ENCODE results near the gene KHK.

Gene KHK

DNA sequence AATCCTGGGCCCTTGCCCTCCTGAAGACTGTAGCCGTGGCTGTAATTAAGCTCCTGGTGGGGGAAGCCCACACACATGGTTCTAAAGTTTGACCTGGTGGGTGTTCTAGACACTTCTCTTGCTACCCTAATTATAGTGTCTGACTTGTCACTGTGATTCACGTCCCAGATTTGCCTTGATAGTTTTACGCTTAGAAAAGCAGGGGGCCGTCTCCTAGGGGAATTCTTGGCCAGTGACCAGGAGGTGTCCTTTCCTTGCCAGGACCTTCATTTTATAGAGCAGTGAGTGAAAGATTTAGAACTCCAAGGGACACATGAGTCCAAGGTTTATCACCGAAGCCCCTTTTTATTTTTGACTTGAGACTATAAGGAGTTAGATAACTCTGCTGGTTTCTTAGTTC, 44.8 kb upstream of the KHK start:
- TF ChIP-seq, protein P1, sequence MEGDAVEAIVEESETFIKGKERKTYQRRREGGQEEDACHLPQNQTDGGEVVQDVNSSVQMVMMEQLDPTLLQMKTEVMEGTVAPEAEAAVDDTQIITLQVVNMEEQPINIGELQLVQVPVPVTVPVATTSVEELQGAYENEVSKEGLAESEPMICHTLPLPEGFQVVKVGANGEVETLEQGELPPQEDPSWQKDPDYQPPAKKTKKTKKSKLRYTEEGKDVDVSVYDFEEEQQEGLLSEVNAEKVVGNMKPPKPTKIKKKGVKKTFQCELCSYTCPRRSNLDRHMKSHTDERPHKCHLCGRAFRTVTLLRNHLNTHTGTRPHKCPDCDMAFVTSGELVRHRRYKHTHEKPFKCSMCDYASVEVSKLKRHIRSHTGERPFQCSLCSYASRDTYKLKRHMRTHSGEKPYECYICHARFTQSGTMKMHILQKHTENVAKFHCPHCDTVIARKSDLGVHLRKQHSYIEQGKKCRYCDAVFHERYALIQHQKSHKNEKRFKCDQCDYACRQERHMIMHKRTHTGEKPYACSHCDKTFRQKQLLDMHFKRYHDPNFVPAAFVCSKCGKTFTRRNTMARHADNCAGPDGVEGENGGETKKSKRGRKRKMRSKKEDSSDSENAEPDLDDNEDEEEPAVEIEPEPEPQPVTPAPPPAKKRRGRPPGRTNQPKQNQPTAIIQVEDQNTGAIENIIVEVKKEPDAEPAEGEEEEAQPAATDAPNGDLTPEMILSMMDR (IDR thresholded peaks at IDR 0.05; ENCODE audit: extremely low read depth, insufficient read depth, missing control alignments): no peak
- in situ Hi-C loops (cut with MboI; ENCODE audit: low pct_unique_long_range_greater_than_20kb, low sequenced_read_pairs, unreplicated experiment): no loop called here
- peak; percentile 54 for DNase-seq (ENCODE audit: low spot score)

DNA sequence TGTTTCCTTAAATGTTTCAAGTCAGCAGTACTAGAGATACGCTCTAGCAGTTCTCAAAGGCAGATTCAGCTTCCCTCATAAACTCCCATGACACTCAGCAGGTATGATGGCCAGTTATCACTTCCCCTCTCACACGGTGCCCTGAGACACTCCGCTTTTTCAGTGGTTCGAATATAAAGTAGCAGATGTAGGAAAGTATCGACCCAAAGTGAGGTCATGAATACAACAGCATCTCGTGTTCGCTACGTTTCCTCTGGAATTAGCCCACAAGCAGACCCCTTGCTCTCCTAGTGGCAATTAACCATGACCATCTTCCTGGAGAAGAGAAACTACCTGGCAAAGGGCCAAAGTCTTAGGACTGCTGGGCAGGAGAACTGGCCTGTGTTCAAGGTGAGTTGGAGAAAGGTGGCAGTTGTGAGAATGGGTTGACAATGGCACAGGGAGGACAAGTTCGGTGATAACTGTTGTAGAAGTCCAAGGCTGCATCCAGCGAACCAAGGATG, 44.4 kb upstream of the KHK start:
- in situ Hi-C loops (cut with MboI; ENCODE audit: low pct_unique_long_range_greater_than_20kb, low sequenced_read_pairs, unreplicated experiment): no loop called here
- TF ChIP-seq, protein P1 (IDR thresholded peaks at IDR 0.05; ENCODE audit: extremely low read depth, insufficient read depth, missing control alignments): no peak
- DNase-seq (ENCODE audit: low spot score): peak; percentile 74

DNA sequence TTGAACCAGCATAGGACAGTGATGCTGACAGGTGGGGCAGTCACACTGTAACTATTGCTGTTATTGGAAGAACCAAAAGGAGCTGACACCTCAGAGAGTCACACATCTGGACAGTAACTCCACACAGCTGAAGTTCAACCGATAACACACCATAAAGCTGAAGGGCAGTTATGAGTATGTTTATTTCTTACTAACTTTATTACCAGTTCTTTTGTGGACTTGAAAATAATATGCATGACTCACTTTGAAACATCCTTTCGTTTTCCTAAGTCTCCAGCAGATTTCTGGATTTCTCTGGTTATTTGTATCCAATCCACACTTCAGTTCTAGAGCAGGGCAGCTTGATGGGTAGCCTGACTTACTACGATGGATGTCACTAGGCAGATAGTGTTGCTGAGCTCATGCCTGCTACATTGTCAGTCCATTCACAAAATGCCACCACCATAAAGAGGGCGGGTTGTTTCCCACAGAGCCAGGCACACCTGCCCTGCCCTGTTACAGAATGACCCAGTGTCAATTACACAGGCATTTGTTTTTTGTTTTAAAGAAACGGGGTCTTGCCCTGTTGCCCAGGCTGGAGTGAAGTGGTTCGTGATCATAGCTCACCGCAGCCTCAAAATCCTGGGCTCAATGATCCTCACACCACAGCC, 43.5 kb upstream of the KHK start:
- TF ChIP-seq, protein P1 (IDR thresholded peaks at IDR 0.05; ENCODE audit: extremely low read depth, insufficient read depth, missing control alignments): no peak
- in situ Hi-C loops (cut with MboI; ENCODE audit: low pct_unique_long_range_greater_than_20kb, low sequenced_read_pairs, unreplicated experiment): no loop called here
- DNase-seq (ENCODE audit: low spot score): no peak

DNA sequence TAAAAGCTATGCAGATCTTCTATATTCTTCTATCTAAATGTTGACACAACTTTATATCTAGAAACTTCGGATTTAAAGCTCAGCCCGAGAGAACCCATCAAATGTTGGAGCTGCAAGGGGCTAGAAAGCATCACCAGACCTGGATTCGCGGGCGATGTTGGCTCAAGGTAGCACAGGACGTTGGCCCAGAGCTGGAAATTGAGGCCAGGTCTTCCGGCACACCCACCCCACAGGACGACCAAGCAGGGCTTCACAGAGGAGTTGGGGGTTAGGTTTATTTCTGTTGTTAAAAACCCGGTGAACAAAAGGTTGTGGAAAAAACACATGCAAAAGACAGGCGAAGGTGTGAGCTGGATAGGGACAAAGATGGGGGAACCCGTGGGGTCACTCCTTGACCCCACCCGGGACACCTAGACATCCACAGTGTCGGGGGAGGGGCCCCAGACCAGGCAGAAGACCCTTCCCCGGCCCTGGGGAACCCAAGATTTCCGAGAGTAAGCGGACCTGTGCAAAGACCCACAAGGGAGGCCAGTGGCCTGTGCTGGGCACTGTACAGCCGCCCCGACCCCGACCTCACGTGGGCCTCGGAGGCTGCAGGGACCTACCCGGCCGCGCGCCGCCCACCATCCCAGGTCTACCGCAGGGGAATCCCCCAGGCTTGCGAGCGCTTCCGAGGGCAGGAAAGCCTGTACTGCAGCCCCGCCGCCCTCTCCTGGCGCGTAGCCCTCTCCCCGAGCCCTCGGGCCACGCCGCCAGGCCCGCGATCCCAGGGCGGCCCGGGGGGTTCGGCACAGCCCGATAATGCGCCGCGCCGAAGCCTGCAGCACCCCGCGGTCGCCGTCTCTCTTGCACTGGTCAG, 36.9 kb upstream of the KHK start:
- TF ChIP-seq, protein P1 (IDR thresholded peaks at IDR 0.05; ENCODE audit: extremely low read depth, insufficient read depth, missing control alignments): peak; percentile 29
- in situ Hi-C loops (cut with MboI; ENCODE audit: low pct_unique_long_range_greater_than_20kb, low sequenced_read_pairs, unreplicated experiment): no loop called here
- peak; percentile 81 for DNase-seq (ENCODE audit: low spot score)

DNA sequence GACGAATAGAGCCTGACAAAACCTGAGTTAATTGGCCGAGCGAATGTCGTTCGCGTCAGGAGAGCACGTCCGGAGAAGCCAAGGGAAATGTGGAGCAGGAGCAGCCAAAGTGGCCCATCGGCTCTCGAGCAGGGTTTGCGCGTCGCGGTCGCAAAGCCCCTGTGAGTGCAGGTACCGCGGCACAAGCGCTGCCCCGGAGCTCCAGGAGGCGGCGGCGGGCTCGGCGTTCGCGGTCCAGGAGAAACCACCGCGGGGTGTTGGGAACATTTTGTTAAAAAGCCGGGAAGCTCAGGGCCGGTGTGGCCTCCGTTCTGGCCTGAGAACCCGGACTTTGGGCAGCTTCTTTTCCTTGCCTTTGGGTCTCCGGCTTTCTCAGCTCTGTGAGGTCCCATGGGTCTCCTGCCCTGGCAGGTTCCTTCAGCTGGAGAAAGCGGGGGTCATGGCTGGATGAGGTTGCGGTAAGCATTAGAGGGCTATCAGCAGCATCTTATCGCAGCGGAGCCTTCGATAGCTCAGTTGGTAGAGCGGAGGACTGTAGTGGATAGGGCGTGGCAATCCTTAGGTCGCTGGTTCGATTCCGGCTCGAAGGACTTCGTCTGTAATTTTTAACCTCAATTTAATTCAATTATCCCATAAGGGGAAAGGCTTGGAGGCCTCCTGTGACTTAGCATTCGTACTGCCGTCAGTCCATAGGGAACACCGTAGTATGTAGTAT, 36.1 kb upstream of the KHK start:
- in situ Hi-C loops (cut with MboI; ENCODE audit: low pct_unique_long_range_greater_than_20kb, low sequenced_read_pairs, unreplicated experiment): no loop called here
- TF ChIP-seq, protein P1 (IDR thresholded peaks at IDR 0.05; ENCODE audit: extremely low read depth, insufficient read depth, missing control alignments): no peak
- DNase-seq (ENCODE audit: low spot score): peak; percentile 88

Measured in GM13977 (cell line).